ENCODE data around the gene HOXA10.

Gene HOXA10

DNA sequence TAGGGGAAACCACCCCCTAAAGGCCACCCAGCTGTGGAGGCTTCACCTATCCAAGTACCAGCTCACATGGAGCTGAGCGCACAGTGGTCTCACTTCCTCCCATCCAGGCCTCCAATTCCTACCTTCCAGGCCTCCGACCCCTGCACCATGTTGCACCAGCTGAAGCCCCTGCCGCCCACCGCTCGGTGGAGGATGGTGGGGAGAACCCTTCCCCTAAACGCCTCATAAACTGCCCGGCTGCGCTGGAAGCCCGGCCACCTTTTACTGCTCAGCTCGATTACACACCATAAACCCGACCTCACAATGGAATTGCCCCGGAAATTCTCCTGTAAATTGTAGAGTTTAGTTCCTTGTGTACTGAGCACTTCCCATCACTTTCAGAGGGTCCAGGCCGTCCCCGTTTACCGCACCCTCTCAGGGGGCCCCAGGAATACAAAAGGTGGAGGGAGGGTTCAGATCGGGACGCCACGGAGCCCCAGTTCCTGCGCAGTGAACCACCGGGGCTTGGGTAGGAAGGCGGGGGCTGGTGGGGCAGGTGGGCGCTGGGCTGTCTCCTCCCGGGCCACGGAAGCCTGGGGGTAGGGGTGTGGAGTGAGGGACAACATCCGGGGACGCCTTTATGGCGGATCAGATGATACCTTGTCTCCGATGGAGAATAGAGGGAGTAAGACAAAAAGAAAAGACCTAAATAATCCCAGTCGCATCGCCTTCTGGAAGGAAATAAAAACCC is 16.3 kb downstream of the HOXA10 start:
- DNase-seq (ENCODE audit: low read depth in 3 of 3), result no peak

DNA sequence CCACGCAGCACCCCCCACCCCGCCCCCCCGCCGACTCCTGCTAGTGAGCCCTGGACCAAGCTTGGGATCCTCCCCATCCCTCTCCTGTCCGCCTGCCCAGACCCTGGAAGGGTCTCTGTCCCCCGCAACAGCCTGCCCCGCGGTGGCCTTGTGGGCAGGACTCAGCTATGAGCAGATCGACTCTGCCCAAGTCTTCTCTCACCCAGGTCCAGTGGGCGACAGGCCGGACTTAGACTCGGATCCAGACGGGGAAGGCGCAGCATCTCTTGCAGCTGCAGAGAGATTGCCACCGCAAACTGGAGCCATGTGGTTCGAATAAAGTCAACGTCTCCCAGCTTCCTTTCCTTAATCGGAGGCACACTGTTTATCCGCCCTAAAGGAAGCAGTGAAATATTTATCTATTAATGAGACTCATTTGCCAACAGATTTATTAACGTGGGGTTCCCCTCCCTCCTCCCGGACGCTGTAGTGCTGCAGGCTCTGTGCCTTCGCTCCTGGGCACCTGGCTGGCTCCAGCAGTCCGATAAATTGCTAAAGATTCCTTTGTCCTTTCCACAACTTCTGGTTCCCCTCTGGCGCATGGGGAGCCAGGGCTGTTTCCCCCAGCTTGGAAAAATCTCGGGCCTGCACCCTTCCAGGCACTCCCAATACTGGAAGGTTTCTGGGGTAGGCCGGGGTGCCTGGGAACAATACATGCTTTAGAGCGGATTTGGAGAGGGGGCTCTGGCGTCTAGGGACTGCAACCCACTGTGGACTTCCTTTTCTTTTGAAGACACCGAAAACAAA is 17.0 kb downstream of the HOXA10 start:
- DNase-seq (ENCODE audit: low read depth in 3 of 3), result no peak

DNA sequence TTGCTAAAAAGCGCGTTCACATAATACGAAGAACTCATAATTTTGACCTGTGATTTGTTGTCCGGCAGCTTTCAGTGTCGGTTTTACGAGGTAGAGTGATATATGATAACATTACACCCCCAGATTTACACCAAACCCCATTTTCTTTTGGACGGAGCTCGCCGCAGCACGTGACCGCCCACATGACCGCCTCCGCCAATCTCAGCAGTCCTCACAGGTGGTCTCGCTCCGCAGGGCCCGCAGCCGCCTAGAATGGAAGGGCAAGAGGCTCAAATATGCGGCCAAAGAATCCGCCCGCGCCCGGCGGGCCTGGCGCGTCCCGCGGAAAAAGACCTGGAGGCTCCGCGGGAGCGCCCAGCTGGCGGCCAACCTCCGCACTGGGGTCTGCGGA is 17.6 kb downstream of the HOXA10 start, which contains the start of gene HOXA7:
HOXA7 (minus strand) TSS at position 168 of the 391 bp plus-strand sequence; CDS start at position 38, 130 bp downstream.
- no peak for DNase-seq (ENCODE audit: low read depth in 3 of 3)

GRCh38 chr7:27155816-27156507 is 18.2 kb downstream of the HOXA10 start:
- no peak for DNase-seq (ENCODE audit: low read depth in 3 of 3)

GRCh38 chr7:27154901-27155815 is 19.0 kb downstream of the HOXA10 start:
- peak in 1 of 3 experiments; percentile 44 for DNase-seq (ENCODE audit: low read depth in 3 of 3)

GRCh38 chr7:27154369-27154768 is 19.8 kb downstream of the HOXA10 start:
- no peak for DNase-seq (ENCODE audit: low read depth in 3 of 3)

DNA sequence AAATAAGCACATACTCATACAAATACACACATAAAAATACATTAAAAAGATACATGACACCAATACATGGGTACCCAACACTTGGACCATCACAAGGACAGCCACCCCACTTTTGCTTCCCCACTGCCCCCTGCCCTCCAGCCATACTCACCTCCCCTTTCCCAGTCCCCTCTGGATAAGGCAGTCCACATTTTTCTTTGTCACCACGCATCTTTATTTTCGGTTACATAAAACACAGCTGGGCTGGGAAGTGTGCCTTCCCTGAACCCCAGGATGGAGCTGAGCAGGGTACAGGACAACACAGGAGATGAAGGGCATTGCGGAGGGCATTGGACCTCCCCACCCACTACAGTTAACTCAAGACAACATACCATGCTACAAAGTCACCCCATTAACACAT is 20.6 kb downstream of the HOXA10 start:
- DNase-seq (ENCODE audit: low read depth in 3 of 3), result no peak

- DNase-seq (ENCODE audit: low read depth in 3 of 3), result no peak
Observed at GRCh38 chr7:27152816-27153442, 21.2 kb downstream of the HOXA10 start.

DNA sequence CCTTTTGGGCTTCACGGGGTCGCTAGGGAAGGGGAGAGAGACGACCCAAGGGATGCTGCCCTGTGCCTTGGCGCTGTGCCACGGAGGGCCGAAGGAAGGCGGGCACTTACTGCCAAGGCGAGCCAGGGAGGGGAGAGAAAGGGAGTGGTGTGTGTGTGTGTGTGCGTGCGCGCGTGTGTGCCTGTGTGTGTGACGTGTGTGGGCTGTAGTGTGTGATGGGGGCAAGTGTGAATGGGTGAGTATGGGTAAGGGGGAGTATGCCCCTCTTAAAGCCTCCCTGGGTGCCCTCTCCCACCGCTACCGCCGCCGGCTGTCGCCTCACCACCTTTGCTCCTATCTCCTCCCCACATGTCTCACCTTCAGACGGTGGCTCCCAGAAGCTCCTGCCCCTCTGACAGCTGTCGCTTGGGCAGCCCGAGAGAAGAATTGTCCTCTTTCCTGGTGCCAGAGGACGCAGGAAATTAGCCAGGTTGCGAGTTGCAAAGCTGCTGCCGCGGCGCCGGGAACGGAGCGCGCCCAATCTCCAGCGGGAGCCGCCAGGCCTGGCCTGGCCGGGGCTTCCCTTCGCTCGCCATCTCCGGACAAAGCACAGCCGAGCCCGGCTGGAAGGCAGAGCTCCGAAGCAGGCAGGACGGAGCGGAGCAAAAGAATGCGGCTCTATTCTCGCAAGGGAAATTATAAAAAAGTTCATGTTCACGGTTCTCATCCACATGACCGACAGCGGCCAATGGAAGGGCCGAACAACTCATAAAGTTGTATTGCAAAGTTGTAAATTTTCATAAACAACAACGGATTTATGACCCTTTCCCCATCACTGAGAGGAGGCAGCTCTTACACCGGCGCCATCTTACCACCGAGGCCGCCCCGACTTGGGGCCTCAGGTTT is 21.9 kb downstream of the HOXA10 start, which contains the start of gene HOXA3:
HOXA3 (minus strand) TSS at position 653 of the 885 bp plus-strand sequence. CDS start 41,943 bp downstream, outside the sequence.
- no peak for DNase-seq (ENCODE audit: low read depth in 3 of 3)

- no peak for DNase-seq (ENCODE audit: low read depth in 3 of 3)
Observed at GRCh38 chr7:27151341-27151930, 22.7 kb downstream of the HOXA10 start.

DNA sequence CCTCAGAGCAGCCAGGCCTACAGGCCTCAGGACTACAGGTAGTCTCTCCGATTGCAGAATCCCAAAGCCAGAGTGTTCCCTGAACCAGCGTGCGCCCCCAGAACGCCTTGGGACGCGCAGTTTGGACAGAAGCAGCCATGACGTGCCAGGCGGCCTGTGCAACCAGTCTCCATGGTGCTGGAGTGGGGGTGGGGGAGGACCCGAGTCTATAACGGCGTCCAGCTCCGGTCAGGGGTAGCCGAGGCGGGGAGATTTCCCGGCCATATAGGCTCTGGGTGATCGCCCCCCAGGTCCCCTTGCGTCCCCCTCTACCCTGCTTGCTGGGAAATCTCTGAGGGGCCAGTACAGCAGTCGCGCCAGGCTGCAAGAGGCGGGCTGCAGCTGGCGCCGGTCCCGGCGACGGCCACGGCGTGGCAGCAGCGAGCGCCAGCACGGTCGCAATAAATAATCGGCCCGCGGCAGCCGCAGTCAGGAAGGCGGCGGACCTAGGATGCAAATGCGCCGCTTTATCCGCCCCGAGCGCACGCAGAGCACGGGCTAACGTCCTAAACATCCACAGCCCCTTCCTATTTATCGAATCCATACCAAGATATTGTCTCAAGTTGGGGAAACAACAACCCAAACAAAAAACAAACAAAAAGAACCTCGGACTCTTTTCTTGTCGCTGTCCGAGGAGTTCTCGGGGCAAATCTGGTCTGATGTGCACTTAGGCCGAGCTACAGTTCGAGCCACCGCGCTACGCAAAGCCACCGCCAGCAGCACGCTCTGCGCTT is 23.4 kb downstream of the HOXA10 start:
- peak; percentile 25 to 58 (median 41) for DNase-seq (ENCODE audit: low read depth in 3 of 3)

GRCh38 chr7:27149842-27150567 is 24.1 kb downstream of the HOXA10 start:
- DNase-seq (ENCODE audit: low read depth in 3 of 3), result no peak

DNA sequence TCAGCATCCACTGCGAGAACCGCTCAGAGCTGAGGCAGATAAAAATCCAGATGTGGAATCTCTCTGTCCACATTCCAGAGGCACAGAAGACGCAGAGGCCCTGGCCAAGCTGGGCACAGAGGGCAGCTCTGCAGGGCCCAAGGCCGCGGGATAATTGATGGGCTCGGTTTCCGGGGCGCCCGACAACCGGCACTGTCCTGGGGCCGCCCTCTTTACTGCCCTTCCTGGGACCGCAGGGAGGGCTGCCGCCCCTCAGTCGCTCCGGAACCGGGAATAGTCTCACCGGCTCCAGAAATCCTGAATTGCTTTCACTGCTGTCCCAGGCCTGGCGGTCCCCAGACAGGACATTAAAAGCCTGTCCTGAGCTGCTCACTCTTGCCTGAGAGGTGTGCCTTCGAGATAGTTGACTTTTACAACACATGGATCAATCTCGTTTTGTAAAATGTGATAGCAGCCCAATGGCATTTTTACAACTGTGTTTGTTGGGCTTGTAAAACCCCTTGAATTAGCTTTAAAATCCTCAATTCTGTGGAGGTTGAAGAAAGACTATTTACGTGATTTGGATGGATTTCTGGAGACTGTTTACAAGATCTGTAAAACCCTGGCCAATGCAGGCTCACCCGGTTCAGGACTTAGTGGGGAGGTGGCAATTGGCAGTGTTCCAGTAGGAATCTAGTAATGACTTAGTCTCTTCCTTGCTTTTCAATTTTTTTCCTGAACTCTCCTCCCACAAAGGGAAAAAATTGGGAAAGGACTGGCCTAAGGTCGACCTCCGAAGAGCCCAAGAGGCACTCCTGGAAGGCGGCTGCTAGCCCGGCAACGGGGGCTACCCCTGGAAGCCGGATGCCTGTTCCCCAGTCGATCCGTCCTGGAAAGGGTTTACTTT is 25.1 kb downstream of the HOXA10 start:
- no peak for DNase-seq (ENCODE audit: low read depth in 3 of 3)

DNA sequence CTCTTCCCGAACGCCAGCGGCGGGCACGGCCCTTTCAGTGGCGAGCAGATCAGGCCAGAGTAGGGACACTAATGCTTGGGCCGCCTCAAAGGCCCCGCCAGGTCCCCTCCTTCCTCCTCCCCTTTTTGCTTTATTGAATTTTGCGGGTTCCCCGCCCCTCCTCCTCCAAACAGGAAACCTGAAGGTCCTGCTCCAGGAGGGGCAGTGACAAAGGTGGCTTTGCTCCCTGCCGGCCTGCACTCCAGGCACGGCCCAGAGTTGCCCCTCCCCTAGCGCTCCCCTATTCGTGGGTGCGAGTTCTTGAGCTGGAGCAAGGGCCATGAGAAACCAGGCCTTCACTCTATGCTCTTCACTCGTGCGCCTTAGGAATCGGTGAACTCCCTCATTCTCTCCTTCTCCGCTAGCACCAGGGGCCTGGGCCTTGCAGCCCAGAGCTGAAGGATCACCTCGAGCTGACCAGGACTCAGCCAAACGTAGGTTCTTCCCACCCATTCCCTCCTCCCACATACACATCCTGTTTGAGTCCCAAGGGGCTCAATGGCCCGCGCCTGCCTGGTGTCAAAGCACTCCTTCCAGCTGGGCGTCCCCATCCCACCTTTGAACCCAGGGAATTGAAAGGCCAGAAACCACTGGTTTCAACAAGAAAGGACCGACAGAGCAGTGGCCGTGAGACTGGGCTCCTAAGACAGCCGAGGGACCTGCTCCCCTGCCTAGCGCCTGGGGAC is 25.9 kb downstream of the HOXA10 start:
- DNase-seq (ENCODE audit: low read depth in 3 of 3), result no peak

DNA sequence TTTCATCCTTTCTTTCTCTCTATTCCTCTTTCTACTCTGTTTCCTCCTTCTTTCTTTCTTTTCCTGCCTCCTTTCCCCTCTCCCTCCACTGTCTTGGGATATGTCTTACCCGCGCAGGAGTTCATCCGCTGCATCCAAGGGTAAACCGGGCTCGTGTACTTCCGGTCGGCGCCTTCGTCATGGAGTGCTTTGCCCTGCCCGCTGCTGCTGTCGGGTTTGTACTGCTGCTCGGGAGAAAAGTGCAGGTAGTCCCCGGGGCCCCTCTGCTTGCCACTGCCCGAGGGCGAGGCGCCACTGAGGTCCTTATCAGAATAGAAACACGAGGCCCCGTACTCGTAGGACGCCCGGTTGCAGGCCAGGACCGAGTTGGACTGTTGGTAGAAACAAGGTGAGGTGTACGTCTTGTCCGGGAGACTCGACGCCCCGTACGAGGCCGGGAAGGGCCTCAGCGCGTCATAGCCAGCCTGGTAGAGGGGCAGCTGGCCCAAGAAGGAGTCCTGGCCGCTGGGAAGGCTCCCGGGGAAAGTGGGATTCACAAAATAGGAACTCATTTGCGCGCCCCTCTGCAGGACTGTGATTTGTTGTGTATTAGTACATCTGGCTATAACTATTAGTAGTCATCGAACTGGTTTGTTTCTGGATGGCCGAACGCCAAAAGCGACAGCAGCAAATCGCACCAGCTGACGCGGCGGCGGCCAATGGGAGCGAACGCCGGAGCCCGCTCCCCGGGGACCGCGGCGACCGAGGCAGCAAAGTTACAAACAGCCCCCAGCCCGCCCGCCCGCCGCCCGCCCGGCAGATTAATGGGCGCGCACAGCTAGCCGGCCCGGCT is 26.7 kb downstream of the HOXA10 start, which contains the start of gene HOXA6:
HOXA6 (minus strand) TSS at position 576 of the 832 bp plus-strand sequence; CDS start at position 551, 25 bp downstream.
- no peak for DNase-seq (ENCODE audit: low read depth in 3 of 3)

Measured in stimulated activated CD4-positive, alpha-beta T cell treated with anti-CD3 and anti-CD28 coated beads, TNF-alpha, amount 100 ng/mL, for 24 hours (primary cell).